NCI-H1694 treated with DMSO at 0.1 percent for 48 hours (cell line): ENCODE data around the gene LDLRAD1.
"Not testable (repeated sequence)": the region's sequence is repeated elsewhere in the genome, so short reads cannot be mapped to it uniquely, and the experiment has no call there.

ENCODE experiments used
- DNase-seq: peaks from one replicate; lab custom pipeline; 2025; lab: John Stamatoyannopoulos, UW

Gene LDLRAD1, protein sequence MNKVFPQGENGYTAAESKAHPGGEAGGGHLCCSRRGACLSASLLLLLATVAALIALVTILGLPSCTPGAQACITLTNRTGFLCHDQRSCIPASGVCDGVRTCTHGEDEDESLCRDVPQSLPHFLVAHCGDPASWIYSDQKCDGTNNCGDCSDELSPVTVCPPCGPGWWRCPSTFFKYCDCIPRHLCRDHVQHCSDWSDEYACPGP

DNA sequence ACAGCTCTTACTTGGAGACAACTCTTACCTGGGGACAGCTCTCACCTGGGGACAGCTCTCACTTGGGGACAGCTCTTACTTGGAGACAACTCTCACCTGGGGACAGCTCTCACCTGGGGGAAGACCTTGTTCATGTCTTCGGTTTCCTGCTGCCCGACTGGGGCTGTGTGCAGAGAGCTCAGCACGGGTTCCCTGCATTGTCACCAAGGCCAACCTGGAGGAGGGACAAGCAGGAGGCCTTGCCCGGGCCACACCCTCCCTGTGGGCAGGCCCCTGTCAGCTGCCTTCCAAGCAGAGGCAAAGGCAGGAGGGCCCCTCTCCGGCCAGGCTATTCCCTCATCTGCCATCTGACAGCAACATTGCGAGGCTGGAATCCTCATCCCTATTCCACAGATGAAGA is at the start of gene LDLRAD1:
LDLRAD1 (minus strand) TSS at position 208 of the 400 bp plus-strand sequence; CDS start at position 134, 74 bp downstream.
- DNase-seq: no peak

DNA sequence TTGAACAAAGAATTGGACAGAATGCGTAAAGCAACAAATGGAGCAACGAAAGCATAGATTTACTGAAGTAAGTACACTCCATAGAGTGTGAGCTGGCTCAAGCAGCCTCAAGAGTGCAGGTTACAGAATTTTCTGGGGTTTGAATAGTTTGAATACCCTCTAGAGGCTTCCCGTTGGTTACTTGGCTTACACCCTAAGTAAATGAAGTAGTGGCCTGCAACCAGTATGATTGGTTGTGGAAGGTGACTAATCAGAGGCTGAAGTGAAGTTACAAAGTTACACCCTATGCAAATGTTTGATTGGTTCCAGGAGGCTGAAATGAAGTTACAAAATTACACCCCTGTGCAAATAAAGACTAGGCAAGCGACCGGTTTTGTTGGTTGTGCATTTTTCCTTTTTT is 46.3 kb upstream of the LDLRAD1 start:
- DNase-seq: no peak

DNA sequence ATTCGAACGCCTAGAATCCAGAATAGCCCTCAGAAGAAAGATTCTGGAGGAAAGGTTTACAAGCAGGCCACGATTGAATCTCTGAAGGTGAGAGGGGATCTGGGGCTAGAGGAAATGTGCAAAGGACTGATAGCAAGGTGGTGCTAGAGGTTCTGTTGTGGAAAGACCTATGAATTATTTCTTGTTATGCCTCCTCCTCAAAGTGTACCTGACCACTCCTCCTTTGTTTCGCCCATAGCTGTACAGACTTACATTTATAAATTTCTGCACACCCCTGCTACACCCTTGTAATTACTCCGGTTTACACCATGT is 36.4 kb upstream of the LDLRAD1 start:
- DNase-seq: no peak

DNA sequence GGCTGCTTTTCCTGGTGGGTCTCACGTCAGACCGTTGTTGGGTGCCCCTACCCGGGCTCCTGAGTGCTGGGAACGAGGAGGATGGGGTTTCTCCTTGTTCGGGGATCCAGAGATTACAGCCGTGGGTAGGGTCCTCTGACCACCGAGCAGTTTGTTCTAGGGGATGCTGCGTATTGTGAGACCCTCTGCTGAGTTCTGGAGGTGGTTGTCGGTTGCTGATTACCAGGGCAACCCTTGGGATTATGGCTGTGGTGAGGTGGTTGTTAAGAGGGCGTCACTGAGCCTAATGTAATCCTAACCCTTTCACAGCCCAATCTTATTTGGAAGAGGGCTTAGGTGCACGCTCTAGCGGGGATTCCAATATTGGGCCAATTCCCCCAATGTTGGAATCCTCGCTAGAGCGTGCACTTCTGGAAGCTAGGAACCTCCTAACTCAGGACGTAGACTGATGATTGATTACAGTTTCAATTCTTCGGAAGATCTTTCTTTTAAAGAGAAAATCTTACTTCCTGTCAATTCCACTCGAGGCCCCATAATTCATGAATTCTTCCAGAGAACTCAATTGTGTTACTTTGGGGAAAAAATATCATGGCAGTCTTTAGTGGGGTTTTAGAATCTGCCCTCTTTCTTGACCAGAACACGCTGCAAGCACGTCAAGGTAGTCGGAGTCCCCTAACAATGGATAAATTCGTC is 35.9 kb upstream of the LDLRAD1 start:
- no peak for DNase-seq

DNA sequence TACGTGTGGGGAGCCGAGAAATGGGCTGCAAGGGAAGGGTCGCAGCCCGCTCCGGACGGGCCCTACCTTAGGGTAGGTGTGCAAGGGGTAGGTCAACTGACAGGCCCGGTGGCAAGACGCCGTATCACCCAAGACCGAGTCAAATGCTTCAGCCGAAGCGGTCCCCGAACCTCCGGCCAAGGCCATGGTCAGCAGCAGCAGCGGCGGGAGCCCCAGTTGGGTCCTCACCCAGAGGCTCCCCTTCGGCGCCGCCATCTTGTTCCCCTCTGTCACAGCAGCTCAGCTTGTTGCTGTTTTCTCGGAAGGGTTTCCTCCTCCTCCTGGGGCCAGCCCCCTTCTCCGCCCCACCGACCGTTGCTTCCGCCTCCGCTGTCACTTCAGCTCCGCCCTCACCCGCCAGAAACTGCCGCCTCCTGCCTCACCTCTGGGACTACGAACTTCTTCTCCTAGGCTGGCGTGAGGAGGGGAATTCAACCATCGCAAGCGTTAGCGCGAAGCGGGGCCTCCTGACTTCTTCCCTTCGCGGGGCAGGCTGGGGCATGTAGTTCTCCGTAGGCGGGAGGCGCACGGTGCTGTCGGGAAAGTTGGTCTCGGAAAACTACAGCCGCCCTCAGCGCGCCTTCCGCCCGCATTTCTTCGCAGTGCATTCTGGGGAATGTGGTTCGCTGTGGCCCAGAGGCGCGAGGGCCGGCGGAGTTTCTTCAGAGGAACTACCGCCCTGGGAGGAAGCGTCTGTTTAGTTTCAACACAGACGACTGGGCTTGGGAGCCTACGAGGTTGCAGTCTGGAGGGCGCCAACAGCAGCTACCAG is 35.2 kb upstream of the LDLRAD1 start, which contains the start of the genes TCEANC2 and TMEM59:
TCEANC2 (plus strand) TSS at position 675 of the 811 bp plus-strand sequence. CDS start 815 bp downstream, outside the sequence.
TMEM59 (minus strand) TSS at position 271 of the 811 bp plus-strand sequence; CDS start at position 255, 16 bp downstream.
- peak; percentile 98 for DNase-seq

DNA sequence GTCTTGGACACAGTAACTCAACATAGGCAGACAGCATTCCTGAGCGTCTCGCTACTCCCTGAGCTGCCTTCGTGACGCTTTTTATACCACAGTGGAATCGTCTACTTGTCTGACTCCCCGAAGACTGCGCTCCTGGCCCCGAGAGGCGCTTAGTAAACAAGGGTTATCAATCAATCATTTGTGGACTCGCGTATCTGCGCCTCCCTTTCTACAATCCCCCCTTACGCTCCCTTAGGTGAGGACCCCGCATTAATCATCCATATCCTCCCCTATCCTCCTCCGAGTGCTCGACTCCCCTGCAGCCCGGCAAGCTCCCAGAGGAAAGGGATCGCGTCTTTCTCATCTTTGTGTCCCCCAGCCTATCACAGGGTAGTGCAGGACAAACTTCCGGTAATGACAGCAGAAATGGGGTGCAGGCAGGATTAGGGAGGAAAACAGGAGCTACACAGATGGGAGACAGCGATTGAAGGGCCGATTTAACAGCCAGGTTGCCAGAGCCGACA is 34.5 kb upstream of the LDLRAD1 start:
- DNase-seq: no peak

DNA sequence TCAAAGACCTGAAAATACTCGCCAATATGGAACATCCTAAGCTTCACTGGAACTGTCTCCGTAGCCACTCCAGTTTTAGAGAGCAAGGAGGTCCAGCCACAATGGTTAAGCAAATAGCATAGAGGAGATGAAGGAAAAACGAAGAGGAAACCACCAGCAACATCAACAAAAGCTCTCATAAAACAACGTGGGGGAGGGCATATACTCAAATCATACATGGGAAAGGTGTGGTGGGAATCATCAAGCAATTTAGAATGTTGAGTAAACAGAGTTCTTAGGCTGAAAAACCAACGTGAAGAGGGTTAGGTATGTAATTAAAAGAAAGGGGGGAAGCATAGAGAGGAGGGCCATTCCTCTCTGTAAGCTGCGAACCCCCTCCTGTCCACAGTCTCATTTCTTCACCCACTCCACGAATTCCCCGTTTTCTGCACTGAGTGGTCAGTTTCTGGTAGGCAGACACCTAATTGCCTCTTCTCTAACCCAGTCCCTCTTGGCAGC is 34.0 kb upstream of the LDLRAD1 start:
- DNase-seq: no peak

DNA sequence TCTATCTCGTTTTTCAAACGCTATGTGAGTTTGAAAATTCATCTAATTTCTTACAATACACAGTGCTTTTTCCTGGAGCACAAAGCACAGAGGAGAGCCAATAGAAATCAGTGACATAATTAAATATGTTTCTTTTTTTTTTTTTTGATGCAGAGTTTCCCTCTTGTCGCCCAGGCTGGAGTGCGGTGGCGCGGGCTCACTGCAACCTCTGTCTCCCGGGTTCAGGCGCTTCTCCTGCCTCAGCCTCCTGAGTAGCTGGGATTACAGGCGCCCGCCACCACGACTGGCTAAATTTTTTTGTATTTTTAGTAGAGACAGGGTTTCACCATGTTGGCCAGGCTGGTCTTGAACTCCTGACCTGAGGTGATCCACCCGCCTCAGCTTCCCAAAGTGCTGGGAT is 32.4 kb upstream of the LDLRAD1 start:
- not testable (repeated sequence) for DNase-seq

DNA sequence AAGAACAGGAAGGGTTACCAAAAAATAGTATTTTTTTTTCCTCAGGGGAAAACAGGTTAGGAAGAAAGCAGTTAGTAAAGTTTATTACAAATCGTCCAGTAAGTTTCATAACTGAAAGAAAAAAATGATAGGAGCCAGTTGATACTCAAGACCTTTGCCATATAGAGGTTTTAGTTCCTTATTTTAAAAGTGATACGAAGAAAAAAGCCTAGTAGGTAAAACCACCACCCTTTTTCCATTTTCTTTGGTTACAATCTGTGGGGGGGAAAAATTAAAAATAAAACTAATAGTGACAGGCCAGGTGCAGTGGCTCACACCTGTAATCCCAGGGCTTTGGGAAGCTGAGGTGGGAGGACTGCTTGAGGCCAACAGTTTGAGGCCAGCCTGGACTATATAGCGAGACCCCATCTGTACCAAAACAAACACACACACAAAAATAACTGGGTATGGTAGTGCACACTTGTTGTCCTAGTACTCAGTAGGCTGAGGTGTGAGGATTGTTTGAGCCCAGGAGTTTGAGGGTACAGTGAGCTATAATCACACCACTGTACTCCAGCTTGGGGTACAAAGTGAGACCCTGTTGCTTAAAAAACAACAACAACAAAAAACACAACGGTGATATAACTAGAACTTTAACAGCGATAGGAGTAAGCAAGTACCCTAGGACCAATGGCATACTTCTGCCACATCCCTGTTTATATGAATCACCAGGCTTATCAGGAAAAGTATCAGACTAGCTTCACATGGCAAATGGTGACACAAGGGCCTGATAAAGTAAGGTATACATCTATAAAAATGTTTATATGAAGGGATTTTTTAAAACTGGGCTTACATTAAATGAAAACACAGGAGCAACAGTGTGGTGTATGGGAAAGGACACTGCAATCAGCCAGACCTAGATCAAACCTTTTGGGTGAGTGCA is 29.7 kb upstream of the LDLRAD1 start:
- no peak for DNase-seq

DNA sequence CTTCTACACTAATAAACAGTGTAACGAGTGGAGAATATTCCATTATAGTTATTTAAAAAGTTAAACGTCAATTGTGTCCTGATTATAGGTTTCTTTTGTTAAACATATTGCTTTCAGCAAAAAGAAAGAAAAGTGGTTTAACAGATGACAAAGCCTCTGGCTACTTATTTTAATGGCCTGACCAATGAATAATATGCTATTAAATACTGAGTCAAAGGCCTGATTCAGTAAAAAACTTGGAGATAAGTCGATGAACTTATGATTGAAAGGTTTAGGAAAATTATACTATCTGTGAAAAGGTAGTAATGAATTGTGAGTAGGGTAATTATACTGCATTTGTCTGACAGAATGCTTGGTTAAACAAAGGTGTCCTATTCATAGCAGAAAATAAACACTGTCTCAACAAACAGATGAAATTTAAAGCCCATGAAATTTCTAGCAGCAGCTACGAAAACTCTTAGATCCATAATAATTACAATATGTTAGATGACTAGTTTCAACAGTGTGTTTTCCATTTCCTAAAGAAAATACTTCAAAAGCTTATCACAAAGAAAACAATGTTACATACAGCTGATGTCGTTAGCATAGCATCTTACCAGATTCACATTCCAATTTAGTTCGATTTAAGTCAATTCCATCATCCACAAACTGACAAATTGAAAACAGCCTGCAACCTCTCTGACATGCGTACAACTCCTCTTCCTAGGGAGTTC is 28.8 kb upstream of the LDLRAD1 start:
- no peak for DNase-seq

DNA sequence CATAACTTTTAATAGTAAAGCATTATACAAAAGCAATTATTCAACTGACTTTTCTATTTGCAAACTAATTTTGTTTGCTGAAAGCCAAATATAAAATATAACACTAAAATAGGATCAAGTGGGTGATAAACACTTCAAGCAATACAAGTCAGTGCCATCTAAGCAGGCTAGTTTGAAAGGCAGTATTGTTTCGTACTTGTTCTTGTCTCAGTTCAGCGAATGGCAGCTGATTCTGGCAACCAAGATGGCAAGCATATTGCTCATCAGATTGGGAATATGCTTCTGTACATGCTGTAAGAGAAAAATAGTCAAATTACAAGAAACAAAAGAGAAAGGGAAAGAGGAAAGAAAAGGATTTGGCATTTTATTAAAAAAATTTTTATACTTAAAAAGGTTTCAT is 27.5 kb upstream of the LDLRAD1 start:
- DNase-seq: no peak

DNA sequence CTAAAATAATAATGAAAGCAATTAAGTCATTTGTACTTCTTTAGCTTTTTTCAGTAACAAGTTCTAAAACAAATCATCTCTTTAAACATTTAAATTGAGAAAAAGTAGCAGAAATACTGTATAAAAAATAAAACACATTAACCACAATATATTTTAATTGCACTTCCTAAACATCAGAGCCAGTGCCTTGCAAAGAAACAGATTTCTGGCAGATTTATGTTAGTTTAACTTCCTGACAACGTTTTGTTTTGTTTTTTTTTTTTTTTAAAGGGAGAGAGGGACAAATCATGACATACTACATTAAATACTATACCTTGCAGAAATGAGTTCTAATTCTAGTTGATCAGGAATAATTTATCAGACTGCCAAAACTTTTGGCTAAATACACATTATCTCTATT is 23.8 kb upstream of the LDLRAD1 start:
- DNase-seq: no peak

DNA sequence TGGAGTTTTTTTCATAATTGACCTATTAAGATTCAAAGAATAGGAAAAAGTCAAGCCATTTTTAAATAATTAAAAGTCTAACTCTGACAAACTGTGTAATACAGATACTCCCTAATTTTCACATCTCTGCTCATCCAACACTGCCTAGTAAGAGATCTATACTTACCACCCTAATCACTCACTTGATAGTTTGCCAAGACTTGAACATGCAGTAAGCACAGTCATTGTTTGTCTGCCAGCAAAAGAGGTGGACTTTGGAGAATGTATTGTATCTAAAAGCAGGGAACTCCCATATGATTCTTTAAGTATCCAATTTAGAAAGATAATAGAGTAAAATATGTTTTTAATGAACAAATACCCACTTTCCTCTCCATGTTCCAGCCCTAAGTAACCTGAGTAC is 19.5 kb upstream of the LDLRAD1 start:
- no peak for DNase-seq

DNA sequence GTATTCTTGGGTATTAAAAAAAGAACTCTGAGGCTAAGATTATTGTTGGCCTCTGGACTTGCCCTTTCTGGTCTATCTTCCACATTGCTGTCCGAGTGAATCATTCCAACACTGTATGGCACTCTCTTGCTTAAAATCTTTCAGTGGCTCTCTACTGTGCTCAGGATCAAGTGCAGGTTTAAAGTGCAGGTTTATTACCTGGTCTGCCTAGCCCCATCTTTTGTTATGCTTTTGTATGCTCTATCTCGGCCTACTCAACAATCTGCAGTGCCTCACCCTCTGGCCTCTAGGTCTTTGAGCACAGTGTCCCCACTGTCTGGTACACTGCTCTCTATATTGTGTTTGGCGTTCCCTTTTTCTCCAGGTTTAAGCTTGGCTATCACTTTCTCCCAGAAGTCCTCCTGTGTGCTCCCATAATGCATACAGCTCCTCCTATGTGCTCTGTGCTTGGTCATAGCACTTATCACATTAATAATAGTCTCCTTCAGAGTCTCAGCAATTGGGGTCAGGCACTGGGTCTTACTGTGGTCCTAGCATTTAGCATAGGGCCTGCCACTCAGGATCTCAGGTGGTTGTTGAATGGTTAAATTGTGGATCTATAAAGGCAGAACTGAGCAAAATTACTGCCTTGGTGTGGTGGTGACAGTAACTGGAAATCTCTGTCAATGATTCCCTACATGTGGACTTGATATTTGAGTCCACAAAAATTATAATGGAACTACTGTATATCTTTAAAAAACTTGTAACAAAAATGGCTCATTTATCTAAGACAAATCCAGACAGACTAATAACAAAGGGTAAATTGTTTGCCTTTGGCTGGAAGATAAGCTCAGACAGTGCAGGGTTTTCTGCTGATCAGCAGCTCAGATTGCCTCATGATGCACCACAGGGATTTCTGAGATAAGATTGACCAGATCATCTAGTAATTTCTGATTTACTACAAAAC is 10.6 kb upstream of the LDLRAD1 start:
- no peak for DNase-seq

DNA sequence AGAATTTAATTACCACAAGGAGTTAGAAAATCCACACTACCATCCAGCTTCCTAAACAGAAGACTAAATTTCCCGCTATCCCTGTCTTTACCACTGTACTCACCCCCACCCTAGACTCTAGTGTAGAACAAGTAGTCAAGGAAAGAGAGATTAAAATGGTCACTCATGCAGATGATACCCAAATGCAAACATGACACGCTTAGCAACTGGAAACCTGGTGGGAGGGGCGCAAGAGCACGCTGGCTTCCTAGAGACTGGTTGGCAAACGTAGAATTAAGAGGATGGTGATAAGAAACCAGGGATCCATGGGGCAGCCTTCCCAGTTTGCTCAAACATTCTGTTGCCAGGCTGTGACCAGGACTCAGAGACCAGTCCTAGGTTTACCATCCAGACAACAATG is 9.9 kb upstream of the LDLRAD1 start:
- no peak for DNase-seq

DNA sequence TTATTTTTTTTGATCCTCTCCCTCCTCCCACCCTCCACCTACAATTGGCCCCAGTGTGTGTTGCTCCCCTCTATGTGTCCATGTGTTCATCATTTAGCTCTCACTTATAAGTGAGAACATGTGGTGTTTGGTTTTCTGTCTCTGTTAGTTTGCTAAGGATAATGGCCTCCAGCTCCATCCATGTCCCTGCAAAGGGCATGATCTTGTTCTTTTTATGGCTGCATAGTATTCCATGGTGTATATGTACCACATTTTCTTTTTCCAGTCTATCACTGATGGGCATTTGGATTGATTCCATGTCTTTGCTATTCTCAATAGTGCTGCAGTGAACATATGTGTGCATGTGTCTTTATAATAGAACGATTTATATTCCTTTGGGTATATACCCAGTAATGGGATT is 6.8 kb upstream of the LDLRAD1 start:
- not testable (repeated sequence) for DNase-seq

DNA sequence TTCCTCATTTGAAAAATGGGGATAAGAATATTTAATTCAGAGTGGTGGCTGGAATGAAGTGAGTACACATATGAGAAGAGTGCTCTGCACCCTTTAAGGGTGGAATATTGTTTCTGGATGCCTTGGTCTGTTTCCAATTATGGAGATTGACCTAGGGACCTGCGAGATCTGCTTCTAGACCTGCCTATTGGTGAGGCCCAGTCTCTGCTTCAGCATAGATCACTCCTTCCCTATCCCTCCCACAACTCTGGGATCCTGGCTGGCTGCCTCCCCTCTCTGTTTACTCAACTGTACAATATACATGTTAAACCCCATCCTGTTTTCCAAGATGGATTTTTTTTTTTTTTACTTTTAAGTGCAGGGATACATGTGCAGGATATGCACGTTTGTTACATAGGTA is 6.4 kb upstream of the LDLRAD1 start:
- no peak for DNase-seq

DNA sequence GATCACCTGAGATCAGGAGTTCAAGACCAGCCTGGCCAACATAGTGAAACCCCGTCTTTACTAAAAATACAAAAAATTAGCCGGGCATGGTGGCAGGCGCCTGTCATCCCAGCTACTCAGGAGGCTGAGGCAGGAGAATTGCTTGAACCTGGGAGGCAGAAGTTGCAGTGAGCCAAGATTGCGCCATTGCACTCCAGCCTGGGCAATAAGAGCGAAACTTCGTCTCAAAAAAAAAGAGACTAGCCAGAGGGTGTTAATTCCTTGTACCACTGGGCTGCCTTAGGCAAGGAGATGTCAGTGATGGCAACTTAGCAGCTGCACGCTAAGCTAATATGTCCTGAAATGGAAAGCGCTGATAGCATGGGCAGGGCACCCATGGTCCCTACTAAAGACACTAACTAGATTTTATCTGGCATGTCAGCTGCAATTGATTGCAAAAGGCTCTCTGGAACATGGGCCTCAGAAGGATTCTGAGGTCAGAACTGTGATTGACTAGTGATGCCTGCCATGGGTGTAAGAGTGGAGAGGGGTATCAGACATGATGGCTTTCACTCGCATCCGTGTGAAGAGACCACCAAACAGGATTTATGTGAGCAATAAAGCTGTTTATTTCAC is 1.7 kb upstream of the LDLRAD1 start:
- DNase-seq: not testable (repeated sequence)

DNA sequence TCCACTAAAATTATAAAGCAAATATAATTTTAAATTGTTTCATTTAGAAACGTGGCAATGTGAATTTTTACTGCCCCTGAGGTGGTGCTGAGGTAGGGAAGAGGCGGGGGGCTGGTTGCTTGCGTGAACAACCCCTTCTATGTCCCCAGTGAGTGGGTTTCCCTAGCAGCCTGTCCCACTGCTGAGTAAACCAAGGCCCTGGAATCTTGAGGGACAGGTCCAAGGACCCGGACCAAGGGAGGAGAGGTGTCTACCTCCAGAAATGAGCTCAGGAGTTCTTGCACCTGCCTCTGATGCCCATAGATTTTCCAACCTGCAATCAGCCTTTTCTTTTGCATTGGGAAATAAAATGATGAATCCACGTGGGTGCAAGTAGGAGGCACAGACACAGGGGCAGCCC is 649 bp upstream of the LDLRAD1 start:
- no peak for DNase-seq
